Neural progenitor cell (in vitro differentiated cells): ENCODE data around the gene MAT2A.
"Not testable (repeated sequence)": the region's sequence is repeated elsewhere in the genome, so short reads cannot be mapped to it uniquely, and the experiment has no call there.

Experiments
- EZH2 ChIP-seq: fragments of 200-600 bp; sonication (generic); IDR thresholded peaks from 2 replicates; pipeline ENCODE4 v1.6.1; 2017; ENCODE audit warnings: antibody characterized with exemption, mild to moderate bottlenecking, moderate library complexity
- EZH2phosphoT487 ChIP-seq: fragments of 200-600 bp; sonication (generic); IDR thresholded peaks from 2 replicates; pipeline ENCODE4 v1.6.1; 2017; ENCODE audit warnings: antibody characterized with exemption
- TF ChIP-seq, protein P1 (sequence below): fragments of 200-600 bp; sonication (generic); IDR thresholded peaks from 2 replicates; pipeline ENCODE4 v1.5.1; 2017; ENCODE audit warnings: antibody characterized with exemption, mild to moderate bottlenecking

DNA sequence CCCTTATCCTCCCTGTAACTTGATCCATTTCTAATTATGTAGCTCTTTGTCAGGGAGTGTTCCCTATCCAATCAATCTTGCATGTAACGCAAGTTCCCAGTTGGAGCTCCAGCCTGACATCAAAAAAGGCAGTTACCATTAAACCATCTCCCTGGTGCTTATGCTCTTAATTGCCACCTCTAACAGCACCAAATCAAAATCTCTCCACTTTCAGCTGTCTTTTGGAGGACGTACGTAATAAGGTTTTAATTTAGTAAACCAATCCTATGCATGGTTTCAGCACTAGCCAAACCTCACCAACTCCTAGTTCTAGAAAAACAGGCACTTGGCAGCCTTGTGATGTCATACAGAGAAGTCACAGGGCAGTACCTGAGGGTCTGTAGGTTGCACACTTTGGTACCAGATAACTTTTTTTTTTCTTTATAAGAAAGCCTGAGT, 5.3 kb downstream of the MAT2A start:
- not testable (repeated sequence) for TF ChIP-seq EZH2, EZH2phosphoT487
- TF ChIP-seq, protein P1, sequence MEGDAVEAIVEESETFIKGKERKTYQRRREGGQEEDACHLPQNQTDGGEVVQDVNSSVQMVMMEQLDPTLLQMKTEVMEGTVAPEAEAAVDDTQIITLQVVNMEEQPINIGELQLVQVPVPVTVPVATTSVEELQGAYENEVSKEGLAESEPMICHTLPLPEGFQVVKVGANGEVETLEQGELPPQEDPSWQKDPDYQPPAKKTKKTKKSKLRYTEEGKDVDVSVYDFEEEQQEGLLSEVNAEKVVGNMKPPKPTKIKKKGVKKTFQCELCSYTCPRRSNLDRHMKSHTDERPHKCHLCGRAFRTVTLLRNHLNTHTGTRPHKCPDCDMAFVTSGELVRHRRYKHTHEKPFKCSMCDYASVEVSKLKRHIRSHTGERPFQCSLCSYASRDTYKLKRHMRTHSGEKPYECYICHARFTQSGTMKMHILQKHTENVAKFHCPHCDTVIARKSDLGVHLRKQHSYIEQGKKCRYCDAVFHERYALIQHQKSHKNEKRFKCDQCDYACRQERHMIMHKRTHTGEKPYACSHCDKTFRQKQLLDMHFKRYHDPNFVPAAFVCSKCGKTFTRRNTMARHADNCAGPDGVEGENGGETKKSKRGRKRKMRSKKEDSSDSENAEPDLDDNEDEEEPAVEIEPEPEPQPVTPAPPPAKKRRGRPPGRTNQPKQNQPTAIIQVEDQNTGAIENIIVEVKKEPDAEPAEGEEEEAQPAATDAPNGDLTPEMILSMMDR: not testable (repeated sequence)
